WERI-Rb-1 (cell line): ENCODE data around the gene ARHGAP24.

Experiments
- DNase-seq: peaks from one replicate; pipeline ENCODE4 v3.0.0-alpha.2; 2020
- H3K27ac ChIP-seq: fragments of 250-450 bp; sonication (Bioruptor Pico); 2 replicates; pipeline ENCODE4 v1.5.1; 2020; ENCODE audit warnings: mild to moderate bottlenecking, moderate library complexity
- H3K27me3 ChIP-seq: fragments of 250-450 bp; sonication (Bioruptor Pico); 2 replicates; pipeline ENCODE4 v1.5.1; 2021; ENCODE audit warnings: mild to moderate bottlenecking, low read depth, moderate library complexity; ENCODE audit not compliant: insufficient read depth, severe bottlenecking
- H3K36me3 ChIP-seq: fragments of 250-450 bp; sonication (Bioruptor Pico); 2 replicates; pipeline ENCODE4 v1.5.1; 2020; ENCODE audit warnings: mild to moderate bottlenecking, moderate library complexity
- H3K4me3 ChIP-seq: 2 replicates; pipeline ENCODE4 v1.5.1; 2011; ENCODE audit warnings: low read depth, mild to moderate bottlenecking, control low read depth, low read length
- H3K9me3 ChIP-seq: fragments of 250-450 bp; sonication (Bioruptor Pico); 2 replicates; pipeline ENCODE4 v1.5.1; 2021; ENCODE audit warnings: mild to moderate bottlenecking, moderate library complexity; ENCODE audit not compliant: severe bottlenecking
- TF ChIP-seq, protein P1 (sequence below): IDR thresholded peaks from 2 replicates; pipeline ENCODE4 v1.5.1; 2011; ENCODE audit warnings: low read depth, mild to moderate bottlenecking, control low read depth, inconsistent platforms, low read length

ARHGAP24 gene

DNA sequence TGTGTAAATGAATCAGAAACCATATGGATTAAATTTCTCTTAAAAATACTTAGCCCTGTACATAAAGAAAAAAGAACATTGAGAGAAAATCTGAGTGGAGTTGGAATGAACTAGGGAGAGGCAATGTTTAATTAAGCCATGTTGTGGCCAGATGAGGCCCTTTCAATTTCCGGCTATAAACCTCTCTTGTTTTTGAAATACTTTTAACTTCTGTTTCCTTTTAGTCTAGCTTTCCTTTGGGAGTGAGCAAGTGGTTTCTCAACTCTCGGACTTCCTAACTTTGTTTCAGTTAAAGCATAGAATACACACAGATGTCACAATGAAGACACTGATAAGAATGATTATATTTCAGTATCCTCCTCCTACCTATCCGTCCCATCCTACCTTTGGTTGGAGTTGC, 197.2 kb downstream of the ARHGAP24 start:
- TF ChIP-seq, protein P1, sequence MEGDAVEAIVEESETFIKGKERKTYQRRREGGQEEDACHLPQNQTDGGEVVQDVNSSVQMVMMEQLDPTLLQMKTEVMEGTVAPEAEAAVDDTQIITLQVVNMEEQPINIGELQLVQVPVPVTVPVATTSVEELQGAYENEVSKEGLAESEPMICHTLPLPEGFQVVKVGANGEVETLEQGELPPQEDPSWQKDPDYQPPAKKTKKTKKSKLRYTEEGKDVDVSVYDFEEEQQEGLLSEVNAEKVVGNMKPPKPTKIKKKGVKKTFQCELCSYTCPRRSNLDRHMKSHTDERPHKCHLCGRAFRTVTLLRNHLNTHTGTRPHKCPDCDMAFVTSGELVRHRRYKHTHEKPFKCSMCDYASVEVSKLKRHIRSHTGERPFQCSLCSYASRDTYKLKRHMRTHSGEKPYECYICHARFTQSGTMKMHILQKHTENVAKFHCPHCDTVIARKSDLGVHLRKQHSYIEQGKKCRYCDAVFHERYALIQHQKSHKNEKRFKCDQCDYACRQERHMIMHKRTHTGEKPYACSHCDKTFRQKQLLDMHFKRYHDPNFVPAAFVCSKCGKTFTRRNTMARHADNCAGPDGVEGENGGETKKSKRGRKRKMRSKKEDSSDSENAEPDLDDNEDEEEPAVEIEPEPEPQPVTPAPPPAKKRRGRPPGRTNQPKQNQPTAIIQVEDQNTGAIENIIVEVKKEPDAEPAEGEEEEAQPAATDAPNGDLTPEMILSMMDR: no peak
- Histone ChIP-seq H3K9me3 (peaks cover 4% of the 10 kb centered on the region), H3K4me3 (no peak overlapping the region), H3K36me3 (no peaks in the 10 kb centered on the region; the same call in 1 of the 2 replicates), H3K27ac (no peak overlapping the region), H3K27me3 (no peaks in the 10 kb centered on the region)
- DNase-seq: no peak

DNA sequence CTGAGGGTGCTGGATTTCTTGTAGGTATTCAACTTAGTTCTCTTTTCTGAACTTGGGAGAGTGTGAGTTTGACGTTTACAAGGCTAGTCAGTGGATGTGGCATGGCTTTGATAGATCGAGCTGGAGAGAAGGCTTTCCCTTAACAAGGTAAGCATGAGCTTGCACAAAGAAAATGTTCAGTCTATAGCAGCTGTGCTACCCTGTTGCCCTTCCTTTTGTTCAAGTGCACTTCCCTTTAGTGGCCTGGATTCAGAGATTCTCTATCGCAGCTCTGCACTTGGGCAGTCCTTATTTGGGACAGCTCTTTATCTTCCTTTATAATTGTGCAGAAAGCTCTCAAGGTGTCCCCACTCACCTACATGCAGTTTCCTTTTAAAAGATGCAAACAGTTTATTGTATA, 198.0 kb downstream of the ARHGAP24 start:
- DNase-seq: no peak
- Histone ChIP-seq H3K27me3 (no peaks in the 10 kb centered on the region), H3K36me3 (no peaks in the 10 kb centered on the region), H3K27ac (no peak overlapping the region), H3K9me3 (no peaks in the 10 kb centered on the region), H3K4me3 (no peak overlapping the region)
- TF ChIP-seq, protein P1: no peak

DNA sequence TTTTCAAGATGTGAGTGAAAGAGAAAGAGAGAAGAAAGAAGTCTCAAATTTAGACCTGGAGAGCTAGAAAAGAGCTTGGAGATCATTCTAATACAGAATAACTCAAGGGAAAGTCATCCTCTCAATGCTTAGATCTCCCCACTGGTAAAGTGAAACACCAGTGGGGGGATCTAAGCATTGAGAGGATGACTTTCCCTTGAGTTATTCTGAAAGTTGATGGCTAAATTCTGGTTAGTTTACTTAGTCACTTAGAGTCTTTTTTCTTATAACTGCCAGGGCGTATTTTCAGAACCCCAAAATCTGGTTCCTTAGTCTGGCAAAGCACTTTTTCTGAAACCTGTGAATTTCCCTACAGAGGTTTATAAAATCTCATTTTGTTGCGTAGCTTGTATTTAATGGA, 198.6 kb downstream of the ARHGAP24 start:
- Histone ChIP-seq H3K9me3 (no peaks in the 10 kb centered on the region), H3K36me3 (no peaks in the 10 kb centered on the region), H3K27ac (no peak overlapping the region), H3K27me3 (no peaks in the 10 kb centered on the region), H3K4me3 (no peak overlapping the region)
- TF ChIP-seq, protein P1: no peak
- DNase-seq: no peak

DNA sequence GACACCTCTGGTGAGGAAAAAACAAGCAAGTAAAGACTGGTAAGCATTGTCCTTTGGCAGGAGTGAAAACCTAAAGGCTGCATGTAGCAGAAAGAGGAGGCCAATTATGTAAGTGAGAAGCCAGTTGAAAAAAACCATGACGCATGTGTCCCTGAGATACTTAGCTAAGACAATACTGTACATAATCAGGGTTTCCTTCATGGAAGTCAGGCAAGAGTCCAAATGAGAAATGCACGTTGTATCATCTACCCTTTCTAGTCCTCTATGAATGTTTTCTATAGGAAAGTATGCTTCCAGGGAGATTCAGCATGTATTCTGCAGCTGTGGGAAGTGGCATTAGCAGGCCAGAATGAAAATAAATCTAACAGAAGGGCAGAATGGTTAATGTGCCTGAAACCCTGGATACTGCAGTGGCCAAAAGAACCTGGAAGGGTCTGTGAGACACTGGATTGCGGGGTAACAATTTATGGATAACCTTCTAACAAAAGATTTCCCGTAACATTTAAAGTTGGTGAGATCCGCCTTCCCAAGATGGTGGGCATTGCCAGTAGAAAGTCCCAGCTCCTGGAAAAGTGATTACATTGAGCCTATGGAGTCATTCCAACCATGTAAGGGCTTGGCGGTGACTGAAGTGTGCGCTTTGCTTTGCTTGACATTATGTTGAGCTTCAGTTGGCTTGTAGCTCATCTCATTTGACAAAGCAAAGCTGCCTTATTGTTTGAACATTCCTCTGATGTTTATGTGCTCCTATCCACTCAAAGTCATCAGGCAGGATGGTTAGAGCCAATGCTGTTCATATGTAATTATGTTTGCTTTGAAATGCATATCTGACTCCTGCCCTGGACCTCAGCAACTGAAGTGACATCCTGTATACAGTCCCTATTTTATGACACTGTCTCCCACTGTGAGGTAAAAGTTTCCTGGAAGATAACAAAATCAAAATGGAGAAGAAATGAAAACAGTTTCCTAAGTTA, 200.4 kb downstream of the ARHGAP24 start:
- Histone ChIP-seq H3K9me3 (no peaks in the 10 kb centered on the region), H3K36me3 (no peaks in the 10 kb centered on the region), H3K27ac (no peak overlapping the region), H3K27me3 (no peaks in the 10 kb centered on the region), H3K4me3 (no peak overlapping the region)
- TF ChIP-seq, protein P1: no peak
- DNase-seq: no peak

GRCh38 chr4:85676050-85676425, 201.1 kb downstream of the ARHGAP24 start:
- Histone ChIP-seq H3K9me3 (no peaks in the 10 kb centered on the region), H3K4me3 (no peak overlapping the region), H3K27me3 (no peaks in the 10 kb centered on the region), H3K36me3 (no peaks in the 10 kb centered on the region), H3K27ac (no peak overlapping the region)
- DNase-seq: no peak
- TF ChIP-seq, protein P1: no peak
